GM18951 (cell line): Measurements from ENCODE around the gene ZNF236.

ENCODE experiments used
- POLR2A ChIP-seq: IDR thresholded peaks from 4 replicates; pipeline ENCODE4 v1.6.1; 2011; ENCODE audit warnings: mild to moderate bottlenecking; ENCODE audit not compliant: insufficient read length, insufficient read depth; ENCODE audit errors: extremely low read depth
- in situ Hi-C: fragments of 300-500 bp; cut with MboI; formaldehyde crosslinking; loops from one replicate; pipeline ENCODE4 v1.12.0; 2022; ENCODE audit warnings: low sequenced_read_pairs, mixed read lengths, inconsistent platforms; ENCODE audit not compliant: unreplicated experiment

ZNF236 gene

DNA sequence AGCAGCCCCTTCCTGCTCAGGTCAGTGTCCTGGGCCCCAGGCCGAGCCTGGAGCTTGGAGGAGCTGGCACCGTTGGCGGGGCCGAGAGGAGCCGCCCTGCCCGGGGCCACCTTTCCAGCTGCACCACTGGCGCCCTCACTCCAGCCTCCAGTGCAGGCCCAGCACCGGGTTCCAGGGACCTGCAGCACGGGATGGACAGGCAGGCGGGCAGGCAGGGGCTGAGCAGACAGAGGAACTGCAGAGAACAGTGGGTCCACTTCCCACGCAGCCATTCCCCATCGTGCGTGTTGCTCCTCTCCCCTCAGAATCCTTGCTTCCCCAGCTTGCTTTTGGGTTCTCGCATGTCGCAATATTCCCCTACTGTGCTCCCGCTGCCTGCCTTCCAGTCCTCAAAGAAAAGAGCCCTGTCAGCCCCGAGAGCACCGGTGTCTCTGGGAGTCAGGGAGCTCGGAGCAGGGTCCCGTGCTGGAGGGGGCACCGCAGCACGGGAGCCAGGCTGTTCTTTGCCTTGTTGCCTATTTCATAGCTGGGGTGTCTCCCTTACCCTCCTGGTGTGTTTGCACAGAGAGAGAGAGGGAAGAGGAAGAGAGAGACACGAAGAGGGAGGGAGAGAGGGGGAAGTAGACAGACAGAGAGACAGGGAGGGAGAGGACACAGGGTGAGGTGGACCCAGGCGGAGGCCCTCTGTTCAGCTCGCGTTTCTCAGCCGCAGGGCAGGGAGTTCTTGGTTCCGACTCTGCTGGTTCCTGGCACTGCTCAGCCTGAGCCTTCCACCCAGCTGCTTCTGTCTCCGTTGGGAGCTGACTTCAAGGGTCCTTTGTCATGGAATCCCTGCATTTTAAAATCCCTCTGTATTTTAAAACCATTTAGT lies 184.2 kb downstream of the ZNF236 start:
- TF ChIP-seq POLR2A = no peak
- in situ Hi-C loops = no loop called here

DNA sequence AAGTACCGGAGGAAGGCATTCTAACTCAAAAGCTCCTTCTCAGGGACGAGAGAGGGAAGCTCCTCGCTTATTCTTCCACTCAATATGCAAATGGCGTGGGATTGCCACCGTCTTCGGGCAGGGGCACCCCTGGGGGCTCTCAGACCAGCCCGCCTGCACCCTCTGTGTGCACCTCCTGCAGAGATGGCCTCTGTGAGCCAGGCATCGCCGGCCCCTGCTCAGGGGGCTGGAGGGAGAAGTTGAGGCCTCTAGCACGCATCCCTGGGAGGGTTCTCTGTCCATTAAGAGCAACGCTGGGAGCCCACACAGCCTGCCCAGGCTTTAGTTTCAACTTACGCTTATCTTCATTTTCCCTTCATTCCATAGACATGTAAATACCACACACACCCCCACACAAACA lies 184.9 kb downstream of the ZNF236 start:
- no peak for TF ChIP-seq POLR2A
- in situ Hi-C loops = no loop called here

GRCh38 chr18:77008006-77008405 lies 185.6 kb downstream of the ZNF236 start:
- in situ Hi-C loops = no loop called here

DNA sequence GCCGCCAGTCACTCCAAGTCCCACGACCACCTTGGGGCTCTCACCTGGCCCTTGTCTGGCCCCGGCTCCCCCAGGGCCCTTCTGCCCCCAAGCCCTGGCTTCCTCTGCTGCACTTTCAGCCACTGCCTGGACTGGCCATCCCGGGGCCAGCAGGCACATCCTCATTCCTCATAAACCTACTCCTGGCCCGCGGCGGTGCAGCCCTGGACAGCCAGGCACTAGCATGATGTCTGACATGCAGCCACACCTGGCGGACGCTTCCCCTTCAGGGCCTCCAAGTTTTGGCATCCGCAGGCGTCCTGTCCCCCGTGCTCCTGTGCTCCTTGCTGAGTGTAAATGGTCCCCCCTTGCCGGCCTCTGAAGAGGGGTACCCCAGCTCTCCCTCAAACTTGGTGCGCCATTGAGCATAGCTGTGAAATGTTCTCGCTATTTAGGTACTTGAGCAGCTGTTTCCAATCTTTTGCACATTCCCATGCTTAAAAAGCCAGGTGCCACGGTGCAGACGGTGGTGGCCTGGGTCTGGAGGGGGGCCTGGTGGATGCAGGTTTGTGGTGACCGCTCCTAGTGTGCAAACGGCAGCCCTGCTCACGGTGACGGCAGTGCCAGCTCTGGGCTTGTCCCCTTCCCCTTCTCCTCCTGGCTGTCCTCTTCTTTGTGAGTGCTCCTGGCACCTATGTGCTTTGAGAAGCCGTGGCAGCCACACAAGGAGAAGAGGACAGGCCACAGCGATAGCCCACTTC lies 186.4 kb downstream of the ZNF236 start:
- in situ Hi-C loops = no loop called here

More at GRCh38 chr18:77008006-77008405, 185.6 kb downstream of the ZNF236 start:
- TF ChIP-seq POLR2A = no peak

DNA sequence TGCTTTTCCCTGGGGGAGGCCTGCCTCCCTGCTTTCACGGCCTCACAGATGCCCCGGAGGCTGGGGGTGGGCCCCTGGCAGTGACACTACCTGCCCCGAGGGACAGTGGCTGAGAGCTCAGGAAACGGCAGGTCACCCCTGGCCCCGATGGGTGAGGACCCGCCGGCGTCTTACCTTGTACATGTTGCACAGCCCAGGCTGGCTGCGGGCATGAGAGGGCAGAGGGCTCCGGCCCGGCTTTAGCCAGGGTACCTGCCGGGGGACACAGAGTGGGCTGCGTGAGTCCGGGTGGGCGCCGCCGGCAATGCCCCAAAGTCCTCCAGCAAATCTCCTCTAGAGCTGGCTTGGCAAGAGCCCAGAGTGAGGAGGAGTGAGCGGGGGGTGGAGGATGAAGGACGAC lies 187.3 kb downstream of the ZNF236 start:
- no peak for TF ChIP-seq POLR2A
- in situ Hi-C loops = no loop called here

More for the DNA sequence above, 186.4 kb downstream of the ZNF236 start:
- no peak for TF ChIP-seq POLR2A

GRCh38 chr18:77012120-77012519 lies 189.8 kb downstream of the ZNF236 start:
- in situ Hi-C loops = no loop called here

DNA sequence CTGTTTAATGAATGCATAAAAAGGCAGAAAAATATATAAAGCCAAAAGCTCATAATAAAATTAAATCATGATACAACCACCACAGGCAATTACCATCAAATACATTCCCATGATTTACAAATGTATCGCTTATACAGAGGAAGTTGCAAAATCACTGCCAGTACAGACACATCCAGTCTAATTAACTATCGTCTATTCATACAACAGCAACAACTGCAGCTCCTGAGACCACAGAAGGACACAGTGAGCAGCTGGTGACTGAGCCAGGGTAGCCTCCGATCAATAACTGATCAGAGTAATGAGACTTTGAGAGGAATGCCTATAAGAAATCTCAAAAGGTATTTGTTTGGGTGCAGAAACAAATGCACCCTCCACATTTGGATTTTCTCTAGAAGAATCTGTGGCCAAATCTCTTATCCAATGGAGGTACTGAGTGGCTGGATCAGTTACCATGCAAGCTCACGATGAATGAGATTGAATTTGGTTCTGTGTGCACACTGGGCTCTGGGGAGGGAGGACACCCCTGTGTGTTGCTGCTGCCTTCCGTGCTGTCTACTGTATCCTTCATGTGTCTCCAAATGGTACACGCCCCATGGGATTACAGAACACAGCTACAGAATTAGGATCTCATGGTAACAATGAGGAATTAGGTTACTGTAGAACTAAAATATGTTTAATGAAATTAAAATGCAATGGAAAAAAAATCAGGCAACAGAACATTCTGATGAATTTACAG lies 190.6 kb downstream of the ZNF236 start:
- TF ChIP-seq POLR2A = no peak
- in situ Hi-C loops = no loop called here

More at GRCh38 chr18:77012120-77012519, 189.8 kb downstream of the ZNF236 start:
- TF ChIP-seq POLR2A = no peak

DNA sequence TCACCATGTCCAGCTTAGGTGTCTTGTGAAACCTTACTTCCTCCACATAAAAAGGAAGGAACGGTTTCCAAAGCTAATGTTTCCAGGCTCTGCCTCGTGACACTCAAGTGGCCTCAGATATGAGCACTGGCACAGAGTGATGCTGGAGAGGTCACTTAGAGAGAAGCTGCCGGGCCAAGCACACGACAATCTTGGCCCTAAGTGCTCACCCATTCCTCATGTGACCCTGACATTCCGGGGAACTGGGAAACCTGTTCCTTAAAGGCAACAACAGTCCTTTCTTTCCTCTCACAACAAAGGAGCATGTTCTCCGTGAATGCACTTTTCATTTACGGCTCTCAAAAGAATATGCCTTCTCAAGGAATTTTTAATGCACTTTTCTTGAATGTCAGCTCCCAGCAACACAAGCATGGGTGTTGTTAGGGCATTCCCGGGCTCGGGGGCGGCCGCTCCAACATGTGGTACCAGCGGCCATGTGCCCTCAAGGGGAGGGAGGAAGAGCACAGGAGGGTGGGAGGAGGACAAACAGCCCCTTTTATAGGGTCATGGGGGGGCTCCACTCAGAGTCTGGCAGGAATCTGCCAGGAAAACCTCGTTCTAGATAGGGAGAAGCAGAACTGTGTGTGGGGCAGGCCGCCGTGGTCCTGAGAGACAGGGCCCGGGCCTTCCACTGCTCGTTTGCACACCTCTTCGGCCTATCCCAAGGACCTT lies 191.6 kb downstream of the ZNF236 start:
- in situ Hi-C loops = no loop called here

GRCh38 chr18:77014538-77014937 lies 192.2 kb downstream of the ZNF236 start:
- no peak for TF ChIP-seq POLR2A
- in situ Hi-C loops = no loop called here

More for the DNA sequence above, 191.6 kb downstream of the ZNF236 start:
- no peak for TF ChIP-seq POLR2A

GRCh38 chr18:77015169-77015568 lies 192.8 kb downstream of the ZNF236 start:
- TF ChIP-seq POLR2A = no peak
- in situ Hi-C loops = no loop called here

- in situ Hi-C loops = no loop called here
- no peak for TF ChIP-seq POLR2A
Observed at GRCh38 chr18:77015771-77016710, 193.7 kb downstream of the ZNF236 start.
